HG03354 (cell line): ENCODE results near the gene RTN1.

Experiments
- ATAC-seq: cut with Tn5 transposase; IDR thresholded peaks from one replicate; pipeline ENCODE4 v1.9.1; 2021; ENCODE audit warnings: mild to moderate bottlenecking; ENCODE audit not compliant: unreplicated experiment, poor library complexity, severe bottlenecking

RTN1 gene

DNA sequence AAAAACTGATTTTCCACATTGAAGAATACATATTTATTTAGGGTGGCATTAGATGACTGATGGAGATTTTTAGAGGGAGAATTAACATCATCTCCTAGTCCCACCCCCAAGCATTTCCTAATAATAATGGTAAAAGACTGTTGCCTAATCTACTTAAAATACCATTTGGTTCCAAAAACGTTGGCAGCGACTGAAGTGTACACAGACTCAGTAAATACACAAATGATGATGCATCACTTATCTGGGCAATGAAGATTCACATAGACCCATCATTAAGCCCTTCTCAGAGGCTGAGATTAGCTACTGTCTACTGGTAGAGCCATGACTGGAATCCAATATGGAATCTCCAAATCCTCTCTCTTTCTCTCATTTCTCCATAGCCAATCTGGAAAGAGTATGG, 18.2 kb downstream of the RTN1 start:
- ATAC-seq: no peak

DNA sequence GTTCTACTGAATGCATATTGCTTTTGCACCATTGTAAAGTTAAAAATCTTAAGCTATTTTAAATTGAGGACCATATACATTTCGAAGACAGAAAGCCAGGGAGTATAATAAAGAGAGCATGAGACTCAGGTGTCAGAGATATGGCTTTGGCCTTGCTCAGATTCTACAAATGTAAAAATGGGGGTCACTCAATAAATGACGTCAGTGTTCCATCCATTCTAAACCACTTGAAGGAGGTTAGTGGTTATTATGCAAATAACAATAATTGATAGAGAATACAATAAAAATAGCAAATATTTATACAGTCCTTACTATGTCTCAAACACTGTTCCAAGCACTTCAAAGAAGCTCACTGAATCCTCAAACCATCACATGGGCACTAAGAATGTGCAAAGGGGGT, 20.1 kb downstream of the RTN1 start:
- no peak for ATAC-seq

DNA sequence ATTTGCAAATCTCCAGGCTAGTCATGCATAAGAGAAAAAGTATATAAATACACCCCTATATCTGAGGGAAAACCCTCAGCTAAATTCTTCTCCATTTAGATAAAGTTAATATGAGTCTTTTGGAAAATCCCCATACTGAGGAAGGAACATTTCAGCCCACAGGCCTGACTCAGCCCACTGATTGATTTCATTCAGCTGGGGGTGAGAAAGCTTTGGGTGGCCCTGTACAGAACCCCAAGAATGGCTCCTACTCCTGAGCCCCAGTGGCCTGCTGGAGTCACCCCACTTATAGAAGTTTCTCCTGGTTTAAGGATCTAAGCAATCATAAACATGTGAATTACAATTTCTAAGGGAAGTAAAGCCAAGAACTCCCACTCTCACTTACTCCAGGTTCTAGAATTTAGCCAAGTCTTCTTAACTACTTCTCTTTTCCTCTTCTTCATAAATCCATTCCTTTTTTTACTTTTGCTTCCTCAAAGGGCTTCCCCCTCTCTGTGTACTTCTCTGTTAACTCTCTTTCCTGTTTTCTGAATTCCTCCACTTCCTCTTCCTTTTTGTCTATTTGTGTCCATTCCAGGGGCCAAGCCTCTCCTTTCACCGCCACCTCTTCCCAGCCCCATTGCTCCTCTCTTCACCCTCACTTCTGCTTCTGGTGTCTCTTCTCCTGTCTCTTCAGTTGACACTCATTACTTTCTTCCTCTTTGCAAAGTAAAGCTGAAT, 21.0 kb downstream of the RTN1 start:
- ATAC-seq: no peak

DNA sequence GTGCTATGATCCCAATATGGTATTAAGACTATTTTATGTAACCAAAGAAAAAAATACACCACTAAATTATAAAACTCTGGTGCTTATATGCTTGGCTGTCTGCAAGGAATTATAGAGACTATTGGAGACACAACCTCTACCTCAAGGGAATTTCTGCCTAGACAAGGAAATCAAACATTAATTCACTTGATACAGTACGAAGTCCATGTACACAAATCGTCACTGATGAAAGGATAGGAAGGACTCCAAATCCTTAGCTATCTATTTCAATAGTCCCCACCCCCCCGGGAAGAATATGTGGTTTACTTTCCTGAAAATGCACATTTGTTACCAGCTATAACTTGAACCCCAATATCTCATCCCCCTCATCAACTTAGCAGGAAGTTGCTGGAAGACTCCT, 21.9 kb downstream of the RTN1 start:
- ATAC-seq: no peak

DNA sequence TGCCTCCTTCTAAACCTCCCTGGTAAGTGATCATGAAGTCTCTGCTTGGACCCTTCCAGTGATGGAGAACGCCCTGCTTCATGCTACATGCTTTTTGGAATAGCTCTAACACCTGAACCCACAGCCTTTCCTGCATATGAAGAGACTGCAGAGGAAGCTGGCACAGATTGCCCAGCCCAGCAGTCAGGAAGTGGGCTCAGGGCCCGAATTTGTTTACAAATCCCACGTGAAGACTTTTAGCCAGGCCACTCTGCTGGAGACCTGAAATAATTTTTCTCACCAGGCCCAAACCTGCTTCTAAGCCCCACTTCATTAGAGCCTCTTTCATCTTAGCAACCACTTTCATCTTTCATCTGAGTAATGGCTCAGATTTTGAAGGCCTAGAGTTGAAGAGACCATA, 22.9 kb downstream of the RTN1 start:
- ATAC-seq: no peak

DNA sequence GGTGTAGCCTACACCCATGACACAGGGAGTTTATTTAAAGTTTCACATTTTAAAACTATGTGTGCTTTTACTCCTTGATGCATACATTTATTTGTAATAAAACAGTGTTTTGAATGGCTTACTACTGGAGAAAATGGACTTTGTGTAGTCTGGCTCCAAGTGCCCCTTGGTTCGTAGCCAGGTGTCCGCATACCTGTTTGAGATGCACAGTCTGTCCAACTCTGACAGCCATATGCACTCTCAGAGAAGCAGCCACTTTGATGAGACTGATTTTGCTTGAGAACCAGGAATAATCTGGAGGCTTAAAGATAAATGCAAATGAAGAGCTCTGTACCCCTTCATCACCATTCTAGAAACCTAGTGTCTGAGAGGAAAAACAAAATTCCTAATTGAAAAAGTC, 24.0 kb downstream of the RTN1 start:
- no peak for ATAC-seq

DNA sequence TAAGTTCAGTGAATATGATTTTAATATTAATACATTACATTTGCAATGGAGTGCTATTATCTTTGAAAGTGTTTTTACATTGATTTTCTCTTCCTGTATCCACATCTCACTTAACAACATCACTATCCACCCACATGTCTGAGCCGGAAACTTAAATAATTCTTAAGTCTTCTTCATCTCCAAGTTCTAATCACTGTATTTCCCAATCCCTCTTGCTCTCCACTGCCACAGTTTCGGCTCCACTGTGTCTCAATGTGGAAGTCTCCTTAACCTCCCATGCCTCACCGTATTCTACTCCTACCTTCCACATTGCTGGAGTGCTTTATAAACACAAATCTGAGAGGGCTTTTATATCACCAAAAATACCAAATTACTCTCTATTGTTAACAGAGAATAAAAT, 25.3 kb downstream of the RTN1 start:
- no peak for ATAC-seq

DNA sequence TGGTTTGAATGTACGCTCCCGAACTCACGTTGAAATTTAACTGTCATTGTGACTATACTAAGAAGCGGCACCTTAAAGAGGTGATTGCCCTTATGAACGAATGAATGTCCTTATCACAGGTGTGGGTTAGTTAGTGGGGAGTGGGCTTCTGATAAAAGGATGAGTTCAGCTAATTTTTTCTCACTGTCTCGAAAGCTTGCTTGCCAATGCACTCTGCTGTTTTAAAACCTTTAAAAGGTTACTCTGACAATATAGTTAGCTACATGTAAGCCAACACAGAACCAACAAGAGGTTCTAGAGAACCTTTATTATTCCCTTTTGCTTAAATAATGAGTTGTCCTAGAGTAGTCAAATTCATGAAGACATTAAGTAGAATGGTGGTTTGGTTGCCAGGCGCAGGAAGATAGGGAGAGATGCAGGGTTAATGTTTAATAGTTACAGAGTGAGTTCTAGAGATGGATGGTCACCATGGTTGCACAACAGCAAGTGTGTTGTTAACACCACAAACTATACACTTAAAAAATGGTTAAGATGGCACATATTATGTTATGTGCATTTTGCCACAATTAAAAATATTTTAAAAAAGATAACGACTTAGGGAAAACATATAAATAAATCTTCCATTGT, 26.3 kb downstream of the RTN1 start:
- ATAC-seq: no peak

DNA sequence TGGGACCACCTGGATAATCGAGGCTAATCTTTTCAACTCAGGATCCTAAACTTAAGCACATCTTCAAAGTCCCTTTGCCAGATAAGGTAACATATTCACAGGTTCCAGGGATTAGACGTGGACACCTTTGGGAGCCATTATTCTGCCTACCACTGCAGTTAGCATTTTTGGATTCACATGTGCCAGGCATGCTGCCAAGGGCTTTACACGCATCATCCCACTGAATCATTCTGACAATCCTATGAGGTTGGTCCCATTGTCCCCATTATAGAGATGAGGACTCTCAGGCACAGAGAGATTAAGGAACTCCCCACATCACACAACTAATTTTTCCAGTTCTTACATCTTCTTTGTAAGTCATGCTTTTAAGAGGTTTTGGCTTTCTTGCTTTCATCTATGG, 34.5 kb downstream of the RTN1 start:
- ATAC-seq: no peak

DNA sequence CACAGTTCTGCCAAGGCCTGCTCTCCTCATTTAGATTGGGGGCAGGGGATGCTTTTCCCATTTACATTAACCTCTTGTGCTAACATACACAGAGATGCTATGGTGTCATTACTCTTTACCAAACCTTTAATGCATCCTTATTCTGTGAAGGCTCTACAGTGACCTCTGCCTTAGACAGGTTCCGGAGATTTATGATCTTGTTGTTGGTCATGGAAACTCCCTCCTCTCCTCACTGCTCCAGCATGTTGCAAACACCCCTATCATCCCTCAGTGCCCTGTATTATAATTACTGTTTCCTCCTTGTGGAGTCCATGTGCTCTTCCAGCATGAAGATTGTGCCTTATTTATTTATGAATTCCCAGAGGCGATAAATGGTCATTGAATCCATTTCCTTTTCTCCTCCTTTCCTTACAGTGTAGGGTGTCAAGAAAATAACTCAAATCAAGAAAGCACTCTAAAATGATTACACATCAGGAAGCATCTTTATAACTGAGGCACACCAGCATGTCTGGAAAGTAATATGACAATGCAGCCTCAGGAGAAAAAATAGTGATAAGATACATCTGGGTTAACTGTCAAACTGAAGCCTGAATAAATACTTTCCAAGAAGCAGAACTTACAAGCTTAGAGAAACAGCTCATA, 37.8 kb downstream of the RTN1 start:
- ATAC-seq: no peak

DNA sequence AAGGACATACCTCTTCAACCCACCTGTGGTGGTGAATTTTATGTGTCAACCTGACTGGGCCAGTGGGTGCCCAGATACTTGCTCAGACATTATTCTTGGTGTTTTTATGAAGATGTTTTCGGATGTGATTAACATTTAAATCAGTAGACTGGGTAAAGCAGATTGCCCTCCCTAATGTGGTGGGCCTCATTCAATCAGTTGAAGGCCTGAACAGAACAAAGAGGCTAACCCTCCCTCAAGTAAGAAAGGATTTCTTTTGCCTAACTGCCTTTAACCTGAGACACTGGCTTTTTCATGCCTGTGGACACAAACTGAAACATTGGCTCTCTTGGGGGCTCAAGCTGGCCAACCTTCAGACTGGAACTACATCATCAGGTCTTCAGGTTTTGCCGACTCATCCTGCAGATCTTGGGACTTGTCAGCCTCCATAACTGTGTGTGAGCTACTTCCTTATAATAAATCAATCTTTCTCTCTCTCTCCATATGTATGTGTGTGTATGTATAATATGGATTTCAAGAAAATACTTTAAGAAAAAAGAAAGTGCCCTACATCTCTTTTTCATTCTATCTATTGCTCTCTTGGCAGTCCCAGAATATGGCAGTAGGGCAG, 39.4 kb downstream of the RTN1 start:
- ATAC-seq: no peak

DNA sequence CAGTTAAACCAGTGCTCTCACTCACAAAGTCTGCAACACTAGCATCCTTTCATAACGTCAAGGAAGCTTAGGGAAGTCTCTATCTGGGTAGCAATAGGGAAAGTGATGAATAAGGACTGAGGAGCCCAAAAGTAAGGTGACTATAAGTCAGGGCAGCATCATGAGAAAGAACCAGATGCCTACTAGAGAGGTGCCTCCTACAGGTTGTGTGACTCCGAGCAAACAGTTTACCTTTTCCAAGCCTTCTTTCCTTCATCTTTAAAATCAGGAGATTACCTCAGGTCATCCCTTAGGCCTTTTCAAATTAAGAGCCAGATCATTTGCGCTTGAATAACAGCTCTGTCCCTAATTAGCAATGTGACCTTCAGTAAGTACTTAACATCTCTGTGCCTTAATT, 40.2 kb downstream of the RTN1 start:
- ATAC-seq: no peak

DNA sequence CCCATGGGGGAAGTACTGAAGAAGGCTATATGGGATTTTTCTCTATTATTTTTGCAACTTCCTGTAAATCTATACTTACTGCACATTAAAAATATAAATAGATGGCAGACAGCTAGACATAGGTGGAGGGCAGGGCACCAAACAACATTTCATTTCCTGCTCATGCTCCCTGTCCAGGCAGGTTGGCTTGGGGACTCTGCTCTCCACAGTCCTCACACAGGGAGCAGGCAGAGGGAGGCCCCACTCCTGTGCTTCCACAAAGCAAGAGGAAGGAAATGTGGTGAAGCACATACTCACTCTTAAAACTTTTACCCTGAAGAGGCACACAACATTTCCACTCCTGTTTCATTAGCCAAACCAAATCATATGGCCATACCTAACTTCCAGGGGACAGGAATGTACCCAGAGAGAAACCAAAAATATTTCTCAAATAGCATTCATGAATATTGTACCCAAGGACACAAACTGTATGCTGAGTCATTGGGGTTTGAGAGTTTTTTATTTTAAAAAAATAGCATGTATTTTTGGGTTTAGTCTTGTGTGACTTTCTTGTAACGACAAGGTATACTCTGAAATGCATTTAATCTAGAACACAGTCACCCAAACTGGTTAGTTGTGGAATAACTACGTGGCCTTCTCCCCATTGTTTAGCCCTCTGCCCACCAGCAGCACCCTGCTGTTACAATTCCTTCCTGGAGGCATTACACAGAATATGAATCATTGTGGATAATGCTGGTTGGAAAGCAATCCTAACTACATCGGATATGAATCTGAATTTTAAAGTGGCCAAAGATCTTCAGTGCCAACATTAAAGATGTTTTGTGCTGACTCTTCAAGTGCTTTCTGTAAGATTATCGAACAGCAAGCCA, 40.9 kb downstream of the RTN1 start:
- ATAC-seq: no peak

DNA sequence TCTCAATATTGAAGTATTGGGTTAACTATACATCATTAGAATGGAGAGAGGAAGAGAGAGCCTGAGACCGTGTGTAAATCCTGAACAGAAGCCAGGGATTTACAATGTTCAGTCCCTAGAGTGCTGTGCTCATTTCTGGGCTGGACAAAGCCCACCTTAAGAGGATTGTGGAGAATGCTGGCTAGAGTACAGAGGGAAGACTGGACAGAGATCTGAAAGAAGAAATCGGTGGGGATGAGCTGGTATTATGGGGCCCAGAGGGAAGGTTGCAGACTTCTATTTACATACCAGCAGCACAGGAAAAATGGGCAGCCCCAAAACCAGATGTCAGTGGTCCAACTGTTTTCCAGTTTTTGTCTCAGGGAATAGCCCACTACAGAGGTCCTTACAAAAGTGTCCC, 42.3 kb downstream of the RTN1 start:
- ATAC-seq: no peak

DNA sequence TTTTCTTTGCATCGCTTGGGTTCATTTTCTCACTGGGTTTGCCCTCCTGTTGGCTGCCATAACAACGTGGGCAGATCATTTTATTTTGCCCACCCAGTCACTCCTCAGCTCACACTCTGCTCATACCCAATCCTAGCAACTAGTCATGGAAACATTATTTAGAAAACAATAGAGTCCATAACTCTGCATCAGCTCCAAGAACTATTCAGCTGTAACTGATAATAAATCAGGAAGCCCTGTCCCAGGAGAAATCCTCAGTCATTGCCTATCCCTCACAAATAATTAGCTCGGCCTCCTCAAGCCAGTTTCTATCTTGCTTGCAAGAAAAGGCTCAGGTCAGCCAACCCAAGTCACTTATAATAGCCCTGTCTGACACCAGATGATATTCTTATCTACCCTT, 43.2 kb downstream of the RTN1 start:
- ATAC-seq: no peak

DNA sequence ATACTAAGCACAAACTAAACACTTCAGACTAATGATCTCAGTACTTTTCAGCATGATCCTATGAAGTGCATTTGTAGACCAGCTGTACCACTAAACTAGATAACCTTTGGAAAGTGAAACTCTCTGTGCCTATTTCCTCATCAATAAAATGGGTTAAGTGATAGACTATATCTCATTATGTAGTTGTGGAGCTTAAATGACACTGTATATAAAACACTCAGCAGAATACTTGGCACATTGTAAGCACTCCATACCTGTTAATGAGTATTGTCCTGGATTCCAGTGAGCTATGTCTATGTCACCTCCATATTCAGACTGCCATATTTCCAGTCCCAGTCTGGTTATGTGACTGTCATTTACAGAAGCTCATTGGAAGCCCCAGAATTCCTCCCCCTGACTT, 44.4 kb downstream of the RTN1 start:
- ATAC-seq: no peak

DNA sequence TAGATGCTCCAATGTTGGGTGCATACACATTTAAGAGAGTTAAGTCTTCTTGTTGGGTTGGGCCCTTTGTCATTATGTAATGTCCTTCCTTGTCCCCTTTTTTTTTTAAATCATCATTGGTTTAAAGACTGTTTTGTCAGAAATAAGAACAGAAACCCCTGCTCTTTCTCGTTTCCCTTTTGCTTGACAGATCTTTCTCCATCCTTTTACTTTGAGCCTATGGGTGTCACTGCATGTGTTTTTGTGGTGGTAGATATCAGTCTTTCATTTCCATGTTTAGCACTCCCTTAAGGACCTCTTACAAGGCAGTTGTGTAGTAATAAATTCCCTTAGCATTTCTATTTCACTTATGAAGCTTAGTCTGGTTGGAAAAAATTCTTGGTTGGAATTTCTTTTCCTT, 47.4 kb downstream of the RTN1 start:
- ATAC-seq: no peak

DNA sequence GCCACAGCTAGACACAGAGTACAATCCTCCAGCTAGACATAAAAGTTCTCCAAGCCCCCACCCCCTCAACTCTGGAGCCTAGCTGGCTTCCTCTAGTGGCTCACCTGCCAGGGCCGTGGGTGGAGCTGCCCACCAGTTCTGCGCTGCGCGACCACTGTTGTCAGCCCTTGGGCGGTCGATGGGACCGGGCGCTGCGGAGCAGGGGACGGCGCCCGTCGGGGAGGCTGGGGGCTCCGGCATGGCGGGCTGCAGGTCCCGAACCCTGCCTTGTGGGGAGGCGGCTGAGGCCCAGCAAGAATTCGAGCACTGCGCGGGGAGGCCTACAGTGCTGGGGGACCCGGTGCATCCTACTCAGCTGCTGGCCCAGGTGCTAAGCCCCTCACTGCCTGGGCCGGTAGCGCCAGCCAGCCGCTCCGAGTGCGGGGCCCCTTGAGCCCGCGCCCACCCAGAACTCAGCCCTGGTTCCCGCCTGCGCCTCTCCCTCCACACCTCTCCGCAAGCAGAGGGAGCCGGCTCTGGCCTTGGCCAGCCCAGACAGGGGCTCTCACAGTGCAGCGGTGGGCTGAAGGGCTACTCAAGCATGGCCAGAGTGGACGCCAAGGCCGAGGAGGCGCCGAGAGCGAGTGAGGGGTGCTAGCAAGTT, 51.0 kb downstream of the RTN1 start:
- no peak for ATAC-seq

DNA sequence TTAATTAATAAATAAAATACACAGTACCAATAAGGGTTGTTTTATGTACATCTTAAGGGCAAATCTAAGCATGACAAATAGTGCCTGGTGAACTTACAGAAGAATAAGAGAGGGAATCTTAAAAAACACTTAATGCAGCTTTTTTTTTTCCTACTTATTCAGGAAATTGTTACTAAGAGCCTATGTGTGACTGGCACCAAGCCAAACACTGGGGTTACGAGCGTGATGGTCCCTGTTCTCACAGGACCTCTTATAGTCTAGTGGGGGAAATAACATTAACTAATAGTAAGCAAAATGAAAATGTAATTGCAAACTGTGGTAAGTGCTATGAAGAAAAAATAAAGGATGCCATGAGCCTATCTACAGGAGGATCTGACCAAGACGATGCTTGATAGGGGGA, 53.6 kb downstream of the RTN1 start:
- no peak for ATAC-seq

DNA sequence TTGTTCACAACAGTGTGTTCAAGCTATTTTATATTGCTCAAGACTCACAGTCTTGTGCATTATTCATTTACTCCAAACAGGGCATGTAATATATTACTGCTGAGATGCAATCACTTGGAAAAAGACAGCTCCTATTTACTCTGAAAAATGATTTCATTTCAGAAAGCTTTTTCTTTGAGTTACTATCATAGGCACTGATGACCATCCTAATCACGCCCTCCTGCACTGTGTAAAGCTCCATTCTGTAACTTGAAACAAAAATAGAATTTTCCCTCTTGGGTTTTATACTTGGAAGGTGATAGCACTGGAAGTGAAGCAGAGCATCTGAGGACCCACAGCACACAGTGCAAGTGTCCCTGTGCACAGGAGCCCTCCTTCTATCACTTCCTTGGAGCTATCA, 55.6 kb downstream of the RTN1 start:
- ATAC-seq: no peak
